DMS53 (cell line): ENCODE data around the gene AMPD2.
A peak's percentile ranks its signal among the peaks of the same experiment; 100 is the strongest.
"Not testable (repeated sequence)": the region's sequence is repeated elsewhere in the genome, so short reads cannot be mapped to it uniquely, and the experiment has no call there.

Experiments
- DNase-seq: peaks from one replicate; lab custom pipeline; 2025; lab: John Stamatoyannopoulos, UW

The AMPD2 gene

DNA sequence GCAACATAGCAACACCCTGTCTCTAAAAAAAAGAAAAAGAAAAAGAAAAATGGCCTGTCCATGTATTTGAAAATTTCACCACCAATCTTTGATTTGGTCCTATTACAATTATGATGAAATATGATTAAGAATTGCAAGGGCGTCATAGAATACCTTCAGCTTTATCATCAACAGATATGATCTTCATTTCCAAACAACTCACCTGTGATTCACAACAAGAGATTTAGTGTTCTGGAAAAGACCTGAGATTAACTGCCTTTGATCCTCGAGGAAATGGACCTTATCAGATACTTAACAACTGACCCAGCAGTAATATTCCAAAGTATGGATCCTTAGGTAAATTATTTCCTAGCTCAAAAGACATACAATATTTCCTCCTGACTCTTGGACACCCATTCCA lies 32.8 kb downstream of the AMPD2 start:
- no peak for DNase-seq

GRCh38 chr1:109653306-109653705 lies 33.7 kb downstream of the AMPD2 start:
- no peak for DNase-seq

- no peak for DNase-seq
Observed at GRCh38 chr1:109654519-109654918, 34.9 kb downstream of the AMPD2 start.

DNA sequence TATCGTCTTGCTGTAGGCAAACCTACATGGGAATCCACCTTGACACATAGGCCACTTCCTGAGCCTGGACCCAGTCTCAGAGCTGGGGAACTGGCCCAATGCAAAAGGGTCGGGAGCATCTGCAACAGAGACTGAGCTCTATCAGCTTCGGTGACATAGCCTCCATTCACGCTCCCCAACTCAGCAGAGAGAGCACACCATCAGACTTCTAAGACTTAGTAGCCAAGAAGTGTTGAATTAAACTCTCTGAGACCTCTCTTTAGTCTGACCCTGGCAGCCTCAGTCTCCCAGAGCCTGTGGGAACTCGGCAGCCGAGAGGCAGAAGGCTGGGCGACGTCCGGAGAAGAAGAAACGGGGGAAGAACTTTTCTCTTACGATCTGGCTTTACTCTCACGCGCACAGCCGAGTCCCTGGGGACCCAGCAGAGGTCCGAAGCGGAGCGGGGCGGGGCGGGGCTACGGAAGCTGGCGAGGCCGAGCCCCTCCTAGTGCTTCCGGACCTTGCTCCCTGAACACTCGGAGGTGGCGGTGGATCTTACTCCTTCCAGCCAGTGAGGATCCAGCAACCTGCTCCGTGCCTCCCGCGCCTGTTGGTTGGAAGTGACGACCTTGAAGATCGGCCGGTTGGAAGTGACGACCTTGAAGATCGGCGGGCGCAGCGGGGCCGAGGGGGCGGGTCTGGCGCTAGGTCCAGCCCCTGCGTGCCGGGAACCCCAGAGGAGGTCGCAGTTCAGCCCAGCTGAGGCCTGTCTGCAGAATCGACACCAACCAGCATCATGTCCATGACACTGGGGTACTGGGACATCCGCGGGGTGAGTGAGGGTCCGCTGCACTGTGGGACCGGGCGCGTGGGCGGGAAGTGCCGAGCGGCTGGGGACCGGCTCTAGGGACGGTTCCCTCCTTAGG lies 36.2 kb downstream of the AMPD2 start, which contains the start of gene GSTM4:
GSTM4 (plus strand) TSS at position 485 of the 905 bp plus-strand sequence; CDS start at position 776, 291 bp downstream.
- DNase-seq, result peak; percentile 75

- no peak for DNase-seq
Observed at GRCh38 chr1:109657395-109657794, 37.8 kb downstream of the AMPD2 start.

- DNase-seq, result no peak
Observed at GRCh38 chr1:109657970-109658369, 38.3 kb downstream of the AMPD2 start.

GRCh38 chr1:109658533-109659042 lies 39.0 kb downstream of the AMPD2 start:
- DNase-seq, result no peak

GRCh38 chr1:109659145-109659544 lies 39.5 kb downstream of the AMPD2 start:
- no peak for DNase-seq

DNA sequence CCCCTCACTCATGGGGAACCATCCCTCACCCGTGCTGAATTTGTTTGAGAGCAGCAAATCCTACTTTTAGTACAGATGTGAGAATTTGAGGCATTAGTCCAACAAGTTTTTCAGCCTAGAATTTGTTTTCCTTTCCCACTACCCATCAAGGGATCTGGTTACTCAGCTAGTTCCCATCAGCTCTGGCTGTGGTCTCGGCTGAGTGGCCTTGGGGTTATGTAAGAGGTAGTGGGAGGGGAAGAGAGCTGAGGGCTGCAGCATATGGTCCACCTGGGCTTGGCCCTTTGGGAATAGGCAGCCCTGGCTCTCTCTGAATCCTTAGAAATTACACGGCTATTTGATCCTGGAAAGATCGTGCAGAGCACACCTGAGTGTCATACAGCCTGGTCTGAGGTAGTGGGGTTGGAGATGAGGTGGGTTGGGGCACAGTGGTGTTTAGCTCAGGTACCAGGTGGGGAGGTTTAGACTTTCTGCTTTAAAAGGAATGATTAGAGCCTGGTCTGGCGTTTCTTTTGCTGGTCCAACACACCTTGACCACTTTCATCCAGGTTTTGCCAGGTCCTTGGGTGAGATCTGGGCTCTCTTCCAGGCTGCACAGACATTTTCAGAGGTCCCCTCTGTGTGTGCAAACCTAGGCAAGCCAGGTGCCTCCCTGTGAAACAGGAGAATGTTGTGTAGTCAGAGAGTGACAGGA lies 40.5 kb downstream of the AMPD2 start:
- DNase-seq, result no peak

GRCh38 chr1:109660691-109661026 lies 41.0 kb downstream of the AMPD2 start:
- not testable (repeated sequence) for DNase-seq

GRCh38 chr1:109661391-109661790 lies 41.8 kb downstream of the AMPD2 start:
- DNase-seq, result no peak

- DNase-seq, result no peak
Observed at GRCh38 chr1:109664671-109665070, 45.0 kb downstream of the AMPD2 start.

DNA sequence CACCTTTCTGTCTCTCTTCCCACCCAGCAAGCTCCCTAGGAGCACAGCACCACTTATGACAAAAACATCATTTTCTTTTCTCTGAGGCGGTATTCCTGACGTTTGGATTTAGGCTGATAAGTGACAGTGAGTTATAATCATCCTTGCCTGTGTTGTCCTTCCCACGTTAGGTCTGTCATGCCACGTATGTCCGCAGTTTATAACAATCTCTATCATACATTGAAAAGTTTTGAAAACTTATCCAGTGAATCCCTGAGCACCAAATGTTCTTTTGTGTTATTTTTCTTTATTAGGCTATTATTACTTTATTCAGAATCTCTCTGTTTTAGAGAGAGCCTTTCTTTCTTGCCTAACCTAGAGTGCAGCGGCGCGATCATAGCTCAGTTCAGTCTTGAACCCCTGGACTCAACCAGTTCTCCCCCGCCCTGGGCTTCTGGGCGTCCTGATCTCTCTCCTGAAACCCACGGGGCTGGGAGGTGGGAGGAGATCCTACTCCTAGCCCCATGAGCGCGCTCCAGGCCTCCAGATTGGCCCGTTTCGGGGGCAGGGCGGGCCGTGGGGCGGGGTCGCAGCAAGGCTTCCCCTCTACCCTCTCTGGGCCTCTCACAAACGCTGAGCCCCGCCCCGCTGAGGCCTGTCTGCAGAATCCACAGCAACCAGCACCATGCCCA lies 48.0 kb downstream of the AMPD2 start, which contains the start of gene GSTM2:
GSTM2 (plus strand) TSS at position 606 of the 671 bp plus-strand sequence; CDS start at position 665, 59 bp downstream.
- peak; percentile 90 for DNase-seq

- DNase-seq, result no peak
Observed at GRCh38 chr1:109668123-109668775, 48.6 kb downstream of the AMPD2 start.

DNA sequence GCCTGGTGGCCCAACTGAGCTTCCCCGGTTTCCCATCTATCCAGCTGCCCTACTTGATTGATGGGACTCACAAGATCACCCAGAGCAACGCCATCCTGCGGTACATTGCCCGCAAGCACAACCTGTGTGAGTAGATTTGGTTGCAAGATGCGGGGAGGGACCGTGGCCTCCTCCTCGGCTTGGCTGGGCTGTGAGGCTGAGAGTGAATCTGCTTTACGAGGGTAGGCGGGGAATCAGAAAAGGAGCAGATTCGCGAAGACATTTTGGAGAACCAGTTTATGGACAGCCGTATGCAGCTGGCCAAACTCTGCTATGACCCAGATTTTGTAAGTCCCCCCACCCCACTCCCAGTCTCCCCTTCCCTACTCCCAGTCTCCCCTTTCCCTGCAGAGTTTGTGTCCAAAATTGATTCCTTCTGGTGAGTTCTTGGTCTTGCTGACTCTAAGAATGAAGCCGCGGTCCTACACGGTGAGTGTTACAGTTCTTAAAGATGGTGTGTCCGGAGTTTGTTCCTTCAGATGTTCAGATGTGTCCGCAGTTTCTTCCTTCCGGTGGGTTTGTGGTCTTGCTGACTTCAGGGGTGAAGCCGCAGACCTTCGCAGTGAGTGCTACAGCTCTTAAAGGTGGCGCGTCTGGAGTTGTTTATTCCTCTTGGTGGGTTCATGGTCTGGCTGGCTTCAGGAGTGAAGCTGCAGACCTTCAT lies 49.8 kb downstream of the AMPD2 start:
- no peak for DNase-seq

DNA sequence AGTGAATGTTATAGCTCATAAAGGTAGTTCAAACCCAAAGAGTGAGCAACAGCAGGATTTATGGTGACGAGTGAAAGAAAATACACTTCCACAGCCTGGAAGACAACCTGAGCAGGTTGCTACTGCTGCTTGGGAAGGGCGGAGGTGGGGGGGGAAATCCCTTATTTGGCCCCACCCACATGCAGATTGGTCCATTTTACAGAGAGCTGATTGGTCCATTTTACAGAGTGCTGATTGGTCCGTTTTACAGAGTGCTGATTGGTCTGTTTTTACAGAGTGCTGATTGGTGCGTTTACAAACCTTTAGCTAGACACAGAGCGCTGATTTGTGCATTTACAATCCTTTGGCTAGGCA lies 50.3 kb downstream of the AMPD2 start:
- DNase-seq, result not testable (repeated sequence)

DNA sequence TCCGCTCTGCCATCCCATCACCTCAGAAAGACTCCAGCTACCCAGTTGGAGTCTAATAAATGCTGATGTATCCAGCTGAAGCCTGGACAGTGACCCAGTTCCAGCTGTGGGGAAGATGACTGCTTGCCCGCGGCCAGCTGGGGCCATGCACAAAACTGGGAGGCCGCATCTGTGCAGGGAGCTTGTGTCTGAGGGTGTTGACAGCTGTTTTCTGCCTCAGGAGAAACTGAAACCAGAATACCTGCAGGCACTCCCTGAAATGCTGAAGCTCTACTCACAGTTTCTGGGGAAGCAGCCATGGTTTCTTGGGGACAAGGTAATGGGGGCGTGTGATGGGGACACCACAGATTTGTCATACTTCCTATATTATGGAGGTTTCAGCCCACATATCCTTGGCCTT lies 51.4 kb downstream of the AMPD2 start:
- DNase-seq, result no peak

DNA sequence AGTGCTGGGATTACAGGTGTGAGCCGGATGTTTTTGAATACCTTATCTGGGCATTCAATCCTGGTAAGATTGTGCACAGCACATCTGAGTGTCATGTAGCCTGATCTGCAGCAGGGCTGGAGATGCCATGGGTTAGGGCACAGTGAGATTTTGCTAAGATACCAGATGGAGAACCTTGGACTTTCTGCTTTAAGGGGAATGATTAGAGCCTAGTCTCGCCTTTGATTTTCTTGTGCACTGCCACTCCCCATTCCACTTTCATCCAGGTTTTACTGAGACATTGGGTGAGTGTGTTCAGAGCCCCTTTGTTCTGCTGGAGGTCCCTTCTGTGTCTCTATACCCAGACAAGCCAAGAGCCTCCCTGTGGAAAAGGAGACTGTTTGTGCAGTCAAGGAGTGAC lies 54.2 kb downstream of the AMPD2 start:
- DNase-seq, result not testable (repeated sequence)

GRCh38 chr1:109676683-109677381 lies 57.2 kb downstream of the AMPD2 start:
- DNase-seq, result not testable (repeated sequence)

DNA sequence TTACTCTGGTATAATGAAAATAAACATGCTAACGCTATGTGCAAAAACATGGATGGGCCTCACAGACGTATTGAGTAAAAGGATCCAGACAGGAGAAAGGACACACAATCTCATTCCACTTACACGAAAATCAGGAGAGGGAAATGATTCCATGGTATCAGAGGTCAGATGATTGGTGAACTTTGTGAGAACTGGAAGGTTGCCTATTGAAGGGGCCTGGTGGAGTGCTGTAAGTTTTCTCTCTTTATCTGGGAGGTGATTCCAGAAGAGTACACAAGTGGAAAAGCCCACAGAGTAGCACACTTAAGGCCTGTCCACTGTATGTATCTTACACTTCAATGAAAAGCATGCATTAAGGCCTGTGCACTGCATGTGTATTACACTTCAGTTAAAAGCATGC lies 57.8 kb downstream of the AMPD2 start:
- DNase-seq, result no peak

DNA sequence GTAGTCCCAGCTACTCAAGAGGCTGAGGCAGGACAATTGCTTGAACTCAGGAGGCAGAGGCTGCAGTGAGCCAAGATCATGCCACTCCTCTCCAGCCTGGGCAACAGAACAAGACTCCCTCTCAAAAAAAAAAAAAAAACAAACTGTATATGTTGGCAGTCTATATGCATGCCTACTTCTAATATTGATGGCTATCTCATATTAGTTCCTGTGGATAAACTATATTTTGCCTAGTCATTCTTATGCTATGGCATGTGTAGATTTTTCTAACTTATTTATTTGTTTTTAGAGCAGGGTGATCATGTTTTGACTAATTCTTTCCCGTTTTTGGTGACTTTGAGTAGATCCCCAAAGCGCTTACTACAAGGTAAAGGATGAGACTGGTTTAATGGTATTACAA lies 59.0 kb downstream of the AMPD2 start:
- not testable (repeated sequence) for DNase-seq
